Stimulated activated CD4-positive, alpha-beta T cell treated with anti-CD3 and anti-CD28 coated beads, Interleukin-1b, Interleukin-23, amount 100 ng/mL, for 4 hours (primary cell): ENCODE data around the gene ATAD2B.

Experiments used
- DNase-seq, 2 donors: peaks; one replicate each; pipeline ENCODE4 v3.0.0-alpha.2; 2020; ENCODE audit warnings: low read depth in 2 of 2

Gene ATAD2B

GRCh38 chr2:23700627-23701026 lies 226.3 kb downstream of the ATAD2B start:
- DNase-seq: no peak

GRCh38 chr2:23699580-23699925 lies 227.4 kb downstream of the ATAD2B start:
- DNase-seq: no peak

GRCh38 chr2:23698721-23699579 lies 228.0 kb downstream of the ATAD2B start:
- DNase-seq: no peak
